ENCODE measurements around the gene ZDHHC3.

DNA sequence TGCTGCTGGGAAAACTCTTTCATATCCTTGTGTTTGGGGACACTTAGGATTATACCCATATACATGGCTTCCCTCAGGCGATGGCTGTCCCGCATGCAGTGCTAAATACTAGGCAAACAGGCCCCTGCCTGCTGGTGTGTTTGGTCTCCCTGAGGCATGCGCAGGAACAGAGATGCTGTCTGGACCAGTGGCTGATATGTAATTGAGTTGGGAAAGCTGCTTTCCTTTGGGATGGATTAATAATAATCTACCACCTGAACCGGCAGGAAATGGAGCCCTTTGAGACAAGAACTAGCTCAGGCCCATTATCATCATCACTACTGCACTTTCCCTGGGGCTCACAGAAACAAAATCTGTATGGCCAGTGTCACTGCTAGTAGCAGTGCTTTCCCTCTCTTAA is 18.0 kb downstream of the ZDHHC3 start:
- TF ChIP-seq, protein P1, sequence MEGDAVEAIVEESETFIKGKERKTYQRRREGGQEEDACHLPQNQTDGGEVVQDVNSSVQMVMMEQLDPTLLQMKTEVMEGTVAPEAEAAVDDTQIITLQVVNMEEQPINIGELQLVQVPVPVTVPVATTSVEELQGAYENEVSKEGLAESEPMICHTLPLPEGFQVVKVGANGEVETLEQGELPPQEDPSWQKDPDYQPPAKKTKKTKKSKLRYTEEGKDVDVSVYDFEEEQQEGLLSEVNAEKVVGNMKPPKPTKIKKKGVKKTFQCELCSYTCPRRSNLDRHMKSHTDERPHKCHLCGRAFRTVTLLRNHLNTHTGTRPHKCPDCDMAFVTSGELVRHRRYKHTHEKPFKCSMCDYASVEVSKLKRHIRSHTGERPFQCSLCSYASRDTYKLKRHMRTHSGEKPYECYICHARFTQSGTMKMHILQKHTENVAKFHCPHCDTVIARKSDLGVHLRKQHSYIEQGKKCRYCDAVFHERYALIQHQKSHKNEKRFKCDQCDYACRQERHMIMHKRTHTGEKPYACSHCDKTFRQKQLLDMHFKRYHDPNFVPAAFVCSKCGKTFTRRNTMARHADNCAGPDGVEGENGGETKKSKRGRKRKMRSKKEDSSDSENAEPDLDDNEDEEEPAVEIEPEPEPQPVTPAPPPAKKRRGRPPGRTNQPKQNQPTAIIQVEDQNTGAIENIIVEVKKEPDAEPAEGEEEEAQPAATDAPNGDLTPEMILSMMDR (conservative IDR thresholded peaks at IDR 0.05; ENCODE audit: low read length) = no peak
- TF ChIP-seq EZH2phosphoT487 (IDR thresholded peaks at IDR 0.05; ENCODE audit: borderline replicate concordance) = no peak

All from Loucy (cell line).